Liver (tissue), 9 donors: Measurements from ENCODE around the gene GCNT2. TPM values are rescaled to one million over a fixed set of nuclear protein-coding genes. Genes with fewer than 3 reads are reported as not detected.

Experiments used
- DNase-seq: peaks from one replicate; pipeline ENCODE4 v3.0.0-alpha.2; 2017; ENCODE audit warnings: low spot score
- H3K27ac ChIP-seq, 2 donors: one replicate each; pipeline ENCODE4 v1.7.0; 2013; ENCODE audit warnings: inconsistent platforms in 2 of 2, low read length in 2 of 2, control low read depth in 1 of 2, low read depth in 1 of 2, mild to moderate bottlenecking in 1 of 2
- H3K27me3 ChIP-seq, 4 donors: one replicate each; pipeline versions ENCODE4 v1.6.1 to v1.7.0; 2013; ENCODE audit warnings: low read length in 3 of 4, inconsistent platforms in 1 of 4, mild to moderate bottlenecking in 1 of 4, moderate library complexity in 1 of 4; ENCODE audit not compliant: control insufficient read depth in 4 of 4, insufficient read depth in 4 of 4
- H3K36me3 ChIP-seq, 4 donors: one replicate each; pipeline versions ENCODE4 v1.6.1 to v1.7.0; 2013; ENCODE audit warnings: low read length in 3 of 4, mild to moderate bottlenecking in 3 of 4, low read depth in 1 of 4, moderate library complexity in 1 of 4; ENCODE audit not compliant: control insufficient read depth in 4 of 4, insufficient read depth in 3 of 4
- H3K4me1 ChIP-seq, 4 donors: one replicate each; pipeline versions ENCODE4 v1.6.1 to v1.7.0; 2013; ENCODE audit warnings: low read length in 3 of 4, mild to moderate bottlenecking in 3 of 4, moderate library complexity in 1 of 4; ENCODE audit not compliant: control insufficient read depth in 4 of 4, insufficient read depth in 4 of 4
- H3K4me3 ChIP-seq, 3 donors: one replicate each; pipeline versions ENCODE4 v1.6.1 to v1.7.0; 2013; ENCODE audit warnings: low read length in 3 of 3, control low read depth in 1 of 3, low read depth in 1 of 3, mild to moderate bottlenecking in 1 of 3
- H3K9ac ChIP-seq, 2 donors: one replicate each; pipeline ENCODE4 v1.7.0; 2013; ENCODE audit warnings: low read length in 2 of 2, mild to moderate bottlenecking in 2 of 2, moderate library complexity in 2 of 2, control low read depth in 1 of 2, low read depth in 1 of 2
- H3K9me3 ChIP-seq, 4 donors: one replicate each; pipeline versions ENCODE4 v1.6.1 to v1.7.0; 2013; ENCODE audit warnings: low read length in 3 of 4; ENCODE audit not compliant: control insufficient read depth in 4 of 4
- ATF3 ChIP-seq: IDR thresholded peaks from 2 replicates; pipeline ENCODE4 v1.6.1; 2016; ENCODE audit warnings: antibody characterized with exemption
- CTCF ChIP-seq: fragments of 150-350 bp; IDR thresholded peaks from 2 replicates; pipeline ENCODE4 v1.5.1; 2017; ENCODE audit warnings: improper control_type of control experiment, low read depth, low read length; ENCODE audit not compliant: missing input control
- EGR1 ChIP-seq, 2 donors: IDR thresholded peaks; 2 replicates each; pipeline ENCODE4 v1.6.1; 2016 to 2018; ENCODE audit warnings: antibody characterized with exemption in 2 of 2, low read depth in 2 of 2
- HNF4A ChIP-seq, 2 donors: conservative IDR thresholded peaks; 2 replicates each; pipeline ENCODE4 v1.6.1; 2016; ENCODE audit warnings: antibody characterized with exemption in 2 of 2, mild to moderate bottlenecking in 2 of 2
- HNF4G ChIP-seq: IDR thresholded peaks from 2 replicates; pipeline ENCODE4 v1.6.1; 2016; ENCODE audit warnings: antibody characterized with exemption
- JUND ChIP-seq, 2 donors: IDR thresholded peaks; 2 replicates each; pipeline ENCODE4 v1.6.1; 2016; ENCODE audit warnings: antibody characterized with exemption in 2 of 2
- MAX ChIP-seq: IDR thresholded peaks from 2 replicates; pipeline ENCODE4 v1.6.1; 2016; ENCODE audit warnings: antibody characterized with exemption
- NR2F2 ChIP-seq: IDR thresholded peaks from 2 replicates; pipeline ENCODE4 v1.6.1; 2016; ENCODE audit warnings: antibody characterized with exemption
- RAD21 ChIP-seq, 2 donors: IDR thresholded peaks; 2 replicates each; pipeline ENCODE4 v1.6.1; 2016; ENCODE audit warnings: antibody characterized with exemption in 2 of 2, mild to moderate bottlenecking in 2 of 2
- REST ChIP-seq: IDR thresholded peaks from 2 replicates; pipeline ENCODE4 v1.6.1; 2016; ENCODE audit warnings: antibody characterized with exemption, mild to moderate bottlenecking
- SP1 ChIP-seq: IDR thresholded peaks from 2 replicates; pipeline ENCODE4 v1.6.1; 2018; ENCODE audit warnings: antibody characterized with exemption, mild to moderate bottlenecking
- TAF1 ChIP-seq: conservative IDR thresholded peaks from 2 replicates; pipeline ENCODE4 v1.6.1; 2016; ENCODE audit warnings: antibody characterized with exemption, mild to moderate bottlenecking
- YY1 ChIP-seq: IDR thresholded peaks from 2 replicates; pipeline ENCODE4 v1.6.1; 2016; ENCODE audit warnings: antibody characterized with exemption, mild to moderate bottlenecking
- ZBTB33 ChIP-seq: IDR thresholded peaks from 2 replicates; pipeline ENCODE4 v1.6.1; 2016; ENCODE audit warnings: antibody characterized with exemption
- WGBS: extraction: QIAGEN DNeasy Blood & Tissue Kit; methylation state at CpG from one replicate; pipeline ENCODE4 v1.1.7; 2013; 5-methylcytosine and 5-hydroxymethylcytosine counted together
- polyA plus RNA-seq, 2 donors: library from polyadenylated mRNA; stranded (reverse) in 1 of 2; unstranded in 1 of 2; fragments of 200-250 nt in 1 of 2; fragments of >200 nt in 1 of 2; fragmentation: Nextera tagmentation in 1 of 2; extraction: Ambion mirVana in 1 of 2; gene quantifications; one replicate each; pipeline versions ENCODE4 v1.2.1 to v1.2.3, GENCODE V29; 2013 to 2015
- total RNA-seq, 2 donors: library from RNA; depleted of rRNA; stranded (reverse); fragments of >200 nt; gene quantifications; one replicate each; pipeline ENCODE4 v1.2.3, GENCODE V29; 2014
- donor health status: healthy.
- donor health status: healthy.
- donor health status: healthy.
- donor health status: healthy.
- donor health status: healthy.

GCNT2 gene
- total and polyA plus RNA-seq, 4 donors: 2.8 to 16.7 (median 4.2) TPM

GRCh38 chr6:10552270-10552810 is 31.2 kb downstream of the GCNT2 start:
- H3K27me3 ChIP-seq: no peaks in the 10 kb centered on the region
- WGBS: 66% methylated on average over 5 of the region's 5 CpGs
- H3K4me3 ChIP-seq: no peak overlapping the region
- no peak for DNase-seq
- H3K4me1 ChIP-seq: peaks cover 4 to 32% (median 22%) of the 10 kb centered on the region in 4 donors
- no peaks in the 10 kb centered on the region for H3K9me3 ChIP-seq
- no peak overlapping the region for H3K27ac ChIP-seq
- no peaks in the 10 kb centered on the region for H3K36me3 ChIP-seq
- H3K9ac ChIP-seq: no peak overlapping the region
- TF ChIP-seq CTCF (no peak), HNF4A (conservative IDR thresholded peaks at IDR 0.05) (peak; percentile 16 to 38), YY1 (no peak)

- H3K36me3 ChIP-seq: no peaks in the 10 kb centered on the region
- H3K27ac ChIP-seq: no peak overlapping the region
Observed at GRCh38 chr6:10553871-10554270, 32.7 kb downstream of the GCNT2 start.

More at GRCh38 chr6:10553871-10554270, 32.7 kb downstream of the GCNT2 start:
- H3K4me3 ChIP-seq: no peak overlapping the region
- H3K9ac ChIP-seq: no peak overlapping the region
- no peak for TF ChIP-seq ATF3
- no peak for TF ChIP-seq CTCF
- TF ChIP-seq NR2F2: no peak
- TF ChIP-seq SP1: no peak
- TF ChIP-seq ZBTB33: no peak
- no peak for TF ChIP-seq TAF1
- no peak for TF ChIP-seq HNF4A (conservative IDR thresholded peaks at IDR 0.05)
- TF ChIP-seq JUND (IDR thresholded peaks at IDR 0.05): no peak
- no peak for TF ChIP-seq YY1
- no peak for TF ChIP-seq MAX
- TF ChIP-seq RAD21 (IDR thresholded peaks at IDR 0.05): no peak
- TF ChIP-seq HNF4G: no peak
- no peak for TF ChIP-seq EGR1 (IDR thresholded peaks at IDR 0.05; ENCODE audit: low read depth in 2 of 2)
- no peak for TF ChIP-seq REST
- DNase-seq: no peak
- H3K4me1 ChIP-seq: peaks cover 4 to 32% (median 23%) of the 10 kb centered on the region in 4 donors
- H3K9me3 ChIP-seq: no peaks in the 10 kb centered on the region
- no peaks in the 10 kb centered on the region for H3K27me3 ChIP-seq
- 92% methylated on average over 1 of the region's 1 CpG for WGBS
